ENCODE measurements around the gene ADRA2C. TPM values are rescaled to one million over a fixed set of nuclear protein-coding genes. Genes with fewer than 3 reads are reported as not detected.

The ADRA2C gene
- total and polyA plus RNA-seq, 2 of the 13 experiments (the other 11 are each of a cell fraction or from before 2014, with no cell fraction given): 15.4 to 69.7 TPM

DNA sequence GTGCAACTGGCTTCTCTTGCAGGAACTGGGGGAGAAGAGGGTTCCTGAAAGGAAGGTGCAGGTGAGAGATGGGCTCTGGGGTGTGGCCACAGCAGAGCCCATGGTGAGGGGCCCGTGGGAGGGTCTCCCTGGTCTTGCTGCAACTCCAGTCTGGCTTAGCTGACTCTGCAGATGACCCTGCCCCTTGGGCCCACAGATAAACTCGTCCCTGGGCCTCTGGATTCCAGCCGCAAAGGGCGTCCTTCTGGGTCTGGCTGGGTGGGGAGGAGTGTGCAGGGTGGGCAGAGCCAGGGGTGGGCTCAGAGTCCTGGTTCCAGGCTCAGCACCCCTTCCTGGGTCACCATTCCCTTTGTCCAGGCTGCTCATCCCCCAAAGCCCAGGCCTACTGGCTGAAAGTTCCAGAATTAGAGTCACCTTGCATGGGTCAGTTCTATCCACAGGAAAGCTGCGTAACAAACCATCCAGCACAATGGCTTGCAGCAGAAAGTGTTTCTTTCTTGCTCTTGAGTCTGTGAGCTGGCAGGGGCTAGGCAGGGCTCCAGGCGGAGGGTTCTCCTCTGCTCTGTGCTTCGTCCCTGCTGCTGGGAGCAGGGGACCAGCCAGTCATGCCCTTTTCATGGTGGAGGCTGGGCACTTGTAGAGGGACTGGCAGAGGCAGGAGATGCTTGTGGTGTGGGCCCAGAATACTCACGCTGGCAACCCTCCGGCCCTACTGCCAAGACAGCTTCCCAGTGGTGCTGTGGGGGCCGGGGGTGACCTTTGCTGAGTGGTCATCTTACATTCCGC is 43.5 kb upstream of the ADRA2C start (continued):
- TF ChIP-seq, protein P1, sequence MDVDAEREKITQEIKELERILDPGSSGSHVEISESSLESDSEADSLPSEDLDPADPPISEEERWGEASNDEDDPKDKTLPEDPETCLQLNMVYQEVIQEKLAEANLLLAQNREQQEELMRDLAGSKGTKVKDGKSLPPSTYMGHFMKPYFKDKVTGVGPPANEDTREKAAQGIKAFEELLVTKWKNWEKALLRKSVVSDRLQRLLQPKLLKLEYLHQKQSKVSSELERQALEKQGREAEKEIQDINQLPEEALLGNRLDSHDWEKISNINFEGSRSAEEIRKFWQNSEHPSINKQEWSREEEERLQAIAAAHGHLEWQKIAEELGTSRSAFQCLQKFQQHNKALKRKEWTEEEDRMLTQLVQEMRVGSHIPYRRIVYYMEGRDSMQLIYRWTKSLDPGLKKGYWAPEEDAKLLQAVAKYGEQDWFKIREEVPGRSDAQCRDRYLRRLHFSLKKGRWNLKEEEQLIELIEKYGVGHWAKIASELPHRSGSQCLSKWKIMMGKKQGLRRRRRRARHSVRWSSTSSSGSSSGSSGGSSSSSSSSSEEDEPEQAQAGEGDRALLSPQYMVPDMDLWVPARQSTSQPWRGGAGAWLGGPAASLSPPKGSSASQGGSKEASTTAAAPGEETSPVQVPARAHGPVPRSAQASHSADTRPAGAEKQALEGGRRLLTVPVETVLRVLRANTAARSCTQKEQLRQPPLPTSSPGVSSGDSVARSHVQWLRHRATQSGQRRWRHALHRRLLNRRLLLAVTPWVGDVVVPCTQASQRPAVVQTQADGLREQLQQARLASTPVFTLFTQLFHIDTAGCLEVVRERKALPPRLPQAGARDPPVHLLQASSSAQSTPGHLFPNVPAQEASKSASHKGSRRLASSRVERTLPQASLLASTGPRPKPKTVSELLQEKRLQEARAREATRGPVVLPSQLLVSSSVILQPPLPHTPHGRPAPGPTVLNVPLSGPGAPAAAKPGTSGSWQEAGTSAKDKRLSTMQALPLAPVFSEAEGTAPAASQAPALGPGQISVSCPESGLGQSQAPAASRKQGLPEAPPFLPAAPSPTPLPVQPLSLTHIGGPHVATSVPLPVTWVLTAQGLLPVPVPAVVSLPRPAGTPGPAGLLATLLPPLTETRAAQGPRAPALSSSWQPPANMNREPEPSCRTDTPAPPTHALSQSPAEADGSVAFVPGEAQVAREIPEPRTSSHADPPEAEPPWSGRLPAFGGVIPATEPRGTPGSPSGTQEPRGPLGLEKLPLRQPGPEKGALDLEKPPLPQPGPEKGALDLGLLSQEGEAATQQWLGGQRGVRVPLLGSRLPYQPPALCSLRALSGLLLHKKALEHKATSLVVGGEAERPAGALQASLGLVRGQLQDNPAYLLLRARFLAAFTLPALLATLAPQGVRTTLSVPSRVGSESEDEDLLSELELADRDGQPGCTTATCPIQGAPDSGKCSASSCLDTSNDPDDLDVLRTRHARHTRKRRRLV (CRISPR knock-in tag; IDR thresholded peaks at IDR 0.05): no peak
- no peak for TF ChIP-seq NKX3-1 (CRISPR knock-in tag; IDR thresholded peaks at IDR 0.05)

DNA sequence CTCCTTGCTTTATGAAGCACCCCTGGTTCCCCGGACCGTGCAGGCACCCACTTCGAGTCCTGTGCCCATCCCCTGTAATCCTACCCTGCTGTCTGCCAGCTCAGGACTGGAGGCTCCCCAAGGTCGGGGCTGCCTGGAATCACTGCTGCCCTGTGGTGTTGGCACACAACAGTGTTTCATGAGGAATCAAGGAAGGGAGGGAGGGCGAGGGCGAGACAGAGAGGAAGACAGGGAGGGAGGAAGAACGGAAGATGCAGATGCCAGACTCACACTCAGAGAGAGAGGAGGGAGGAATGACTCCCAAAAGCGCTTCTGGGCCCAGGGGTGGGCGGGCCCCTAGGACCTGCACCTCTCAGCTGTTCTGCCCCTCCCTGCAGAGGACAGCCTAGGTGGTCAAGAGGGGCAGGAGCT is 42.9 kb upstream of the ADRA2C start:
- in situ Hi-C loops (cut with HindIII; ENCODE audit: extremely low pct_ligation_motif_present, low pct_unique_long_range_greater_than_20kb) (no loop called here), intact Hi-C loops (cut with micrococcal nuclease; ENCODE audit: unreplicated experiment) (no loop called here)
- Histone ChIP-seq H4K20me1 (ENCODE audit: insufficient read depth, low read length) (no peaks in the 10 kb centered on the region), H2AFZ (ENCODE audit: low read length) (no peak overlapping the region), H3K9me3 (ENCODE audit: low read length) (peaks cover 7% of the 10 kb centered on the region), H3K4me2 (ENCODE audit: low read depth, low read length) (no peak overlapping the region), H3K36me3 (replicated peaks in 1 of 2; ENCODE audit: control insufficient read depth in 1 of 2, insufficient read depth in 2 of 2, low read length in 2 of 2) (no peaks in the 10 kb centered on the region), H3K79me2 (ENCODE audit: insufficient read depth, low read length) (no peaks in the 10 kb centered on the region), H3K4me1 (ENCODE audit: insufficient read depth, low read length) (no peaks in the 10 kb centered on the region), H3K9ac (ENCODE audit: insufficient read depth, low read depth, low read length) (no peak overlapping the region), H3K4me3 (replicated peaks in 1 of 3; ENCODE audit: insufficient read depth in 1 of 3, low read depth in 2 of 3, low read length in 3 of 3) (no peak overlapping the region), H3K27ac (ENCODE audit: extremely low read length, insufficient read depth, low read length) (no peak overlapping the region), H3K27me3 (ENCODE audit: control insufficient read depth in 1 of 2, insufficient read depth in 2 of 2, low read length in 2 of 2) (peaks cover 10 to 56% of the 10 kb centered on the region in 2 experiments; a peak in 4 of 5 replicates)
- no peak for ATAC-seq
- POLR2A ChIA-PET: no interaction called here
- 27% methylated on average over 7 of the region's 9 CpGs for WGBS (ENCODE audit: low lambda C conversion rate)
- FAIRE-seq: no peak
- no peak for DNase-seq (ENCODE audit: low spot score)
- CTCF ChIA-PET (ENCODE audit: low intra/inter-chr PET ratio, low total read pairs): no interaction called here
- TF ChIP-seq ZNF562 (CRISPR knock-in tag; IDR thresholded peaks at IDR 0.05; ENCODE audit: borderline replicate concordance): no peak
- no peak for TF ChIP-seq SMAD1 (CRISPR knock-in tag; IDR thresholded peaks at IDR 0.05; ENCODE audit: borderline replicate concordance, low read depth)
- TF ChIP-seq ATM (IDR thresholded peaks at IDR 0.05; ENCODE audit: borderline replicate concordance): no peak
- no peak for TF ChIP-seq ZNF549 (CRISPR knock-in tag; IDR thresholded peaks at IDR 0.05)
- no peak for TF ChIP-seq ZMYM2 (CRISPR knock-in tag; IDR thresholded peaks at IDR 0.05)
- TF ChIP-seq MTA3 (CRISPR knock-in tag; IDR thresholded peaks at IDR 0.05): no peak
- no peak for TF ChIP-seq SETDB1 (CRISPR knock-in tag; IDR thresholded peaks at IDR 0.05; ENCODE audit: borderline replicate concordance)
- TF ChIP-seq ARHGAP35 (CRISPR knock-in tag; IDR thresholded peaks at IDR 0.05; ENCODE audit: borderline replicate concordance): no peak
- TF ChIP-seq DMAP1 (CRISPR knock-in tag; IDR thresholded peaks at IDR 0.05): no peak
- no peak for TF ChIP-seq FOSL1 (CRISPR knock-in tag; IDR thresholded peaks at IDR 0.05; ENCODE audit: borderline replicate concordance)
- TF ChIP-seq, protein P2, sequence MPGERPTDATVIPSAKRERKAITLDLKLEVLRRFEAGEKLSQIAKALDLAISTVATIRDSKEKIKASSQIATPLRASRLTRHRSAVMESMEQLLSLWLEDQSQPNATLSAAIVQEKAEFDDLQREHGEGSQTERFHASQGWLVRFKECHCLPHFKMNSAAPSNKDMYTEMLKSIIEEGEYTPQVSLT (CRISPR knock-in tag; IDR thresholded peaks at IDR 0.05; ENCODE audit: borderline replicate concordance, low read depth): no peak
- TF ChIP-seq, protein P3, sequence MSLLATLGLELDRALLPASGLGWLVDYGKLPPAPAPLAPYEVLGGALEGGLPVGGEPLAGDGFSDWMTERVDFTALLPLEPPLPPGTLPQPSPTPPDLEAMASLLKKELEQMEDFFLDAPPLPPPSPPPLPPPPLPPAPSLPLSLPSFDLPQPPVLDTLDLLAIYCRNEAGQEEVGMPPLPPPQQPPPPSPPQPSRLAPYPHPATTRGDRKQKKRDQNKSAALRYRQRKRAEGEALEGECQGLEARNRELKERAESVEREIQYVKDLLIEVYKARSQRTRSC (CRISPR knock-in tag; IDR thresholded peaks at IDR 0.05; ENCODE audit: low read depth): no peak
- no peak for TF ChIP-seq ZNF337 (CRISPR knock-in tag; IDR thresholded peaks at IDR 0.05; ENCODE audit: borderline replicate concordance, low read depth)
- TF ChIP-seq YEATS4 (CRISPR knock-in tag; IDR thresholded peaks at IDR 0.05; ENCODE audit: borderline replicate concordance): no peak
- BruUV-seq (replicated peaks): no TSS peak

Data from HepG2 (cell line).